Gastroesophageal sphincter (tissue), 4 donors: ENCODE measurements around the gene EFHD1. TPM values are rescaled to one million over a fixed set of nuclear protein-coding genes. Genes with fewer than 3 reads are reported as not detected.
"Not testable (repeated sequence)": the region's sequence is repeated elsewhere in the genome, so short reads cannot be mapped to it uniquely, and the experiment has no call there.

Experiments
- ATAC-seq: fragments of 150-250 bp; one replicate; pipeline ENCODE4 v1.9.1; 2016; ENCODE audit warnings: mild to moderate bottlenecking, moderate library complexity
- H3K27ac ChIP-seq, 4 donors: fragments of 200-600 bp; sonication (generic) in 3 of 4; 1 replicate in 3 of 4; 2 replicates in 1 of 4; pipeline ENCODE4 v1.5.1; 2016 to 2019
- H3K27me3 ChIP-seq: fragments of 200-600 bp; sonication (generic); one replicate; pipeline ENCODE4 v1.5.1; 2019
- H3K36me3 ChIP-seq, 2 donors: fragments of 200-600 bp; sonication (generic); one replicate each; pipeline ENCODE4 v1.5.1; 2019; ENCODE audit warnings: control low read depth in 1 of 2
- H3K4me1 ChIP-seq, 3 donors: fragments of 200-600 bp; sonication (generic); 1 replicate in 2 of 3; 2 replicates in 1 of 3; pipeline ENCODE4 v1.5.1; 2016 to 2019; ENCODE audit warnings: control low read depth in 2 of 3
- H3K4me3 ChIP-seq, 2 donors: fragments of 200-600 bp; sonication (generic); one replicate each; pipeline ENCODE4 v1.5.1; 2019; ENCODE audit warnings: mild to moderate bottlenecking in 1 of 2, moderate library complexity in 1 of 2
- H3K9me3 ChIP-seq, 3 donors: fragments of 200-600 bp; sonication (generic); one replicate each; pipeline ENCODE4 v1.5.1; 2017 to 2019; ENCODE audit warnings: control low read depth in 2 of 3
- EP300 ChIP-seq: sonication (generic); formaldehyde crosslinking; IDR thresholded peaks from one replicate; pipeline ENCODE4 v1.6.1; 2017; ENCODE audit warnings: antibody characterized with exemption, mild to moderate bottlenecking
- POLR2A ChIP-seq, 2 donors: fragments of 450-650 bp; IDR thresholded peaks; one replicate each; pipeline ENCODE4 v1.6.1; 2017; ENCODE audit warnings: antibody characterized with exemption in 2 of 2, mild to moderate bottlenecking in 2 of 2, moderate library complexity in 1 of 2
- POLR2AphosphoS5 ChIP-seq: sonication (generic); formaldehyde crosslinking; IDR thresholded peaks from one replicate; pipeline ENCODE4 v1.6.1; 2017; ENCODE audit warnings: antibody characterized with exemption
- WGBS, 2 donors: methylation state at CpG; one replicate each; pipeline ENCODE4 v1.1.5; 2018; ENCODE audit warnings: low coverage in 1 of 2; 5-methylcytosine and 5-hydroxymethylcytosine counted together
- total RNA-seq, 4 donors: library from RNA; depleted of rRNA; stranded (reverse); fragments of >200 nt; gene quantifications; one replicate each; pipeline ENCODE4 v1.1.0, GENCODE V29; 2016
- TF ChIP-seq, protein P1 (sequence below), 4 experiments: fragments of 200-600 bp in 2 of 4; fragments of 450-650 bp in 2 of 4; sonication (generic) in 1 of 4; IDR thresholded peaks; one replicate each; pipeline ENCODE4 v1.5.1; 2017 to 2019; ENCODE audit warnings: antibody characterized with exemption in 4 of 4, mild to moderate bottlenecking in 2 of 4, moderate library complexity in 2 of 4

Gene EFHD1
- total RNA-seq, 4 donors from 2014 or later = 9.3 to 23.3 (median 17.5) TPM

- no peaks in the 10 kb centered on the region for H3K27me3 ChIP-seq
- no peak overlapping the region for H3K4me3 ChIP-seq
- H3K4me1 ChIP-seq = peaks cover 0 to 6% (median 0%) of the 10 kb centered on the region in 3 donors
- 94 to 97% methylated on average over 4 to 7 of the region's 7 CpGs for WGBS, 2 donors
- no peaks in the 10 kb centered on the region for H3K36me3 ChIP-seq
- TF ChIP-seq POLR2A (IDR thresholded peaks at IDR 0.05) = no peak
- no peak for TF ChIP-seq POLR2AphosphoS5
- TF ChIP-seq, protein P1, sequence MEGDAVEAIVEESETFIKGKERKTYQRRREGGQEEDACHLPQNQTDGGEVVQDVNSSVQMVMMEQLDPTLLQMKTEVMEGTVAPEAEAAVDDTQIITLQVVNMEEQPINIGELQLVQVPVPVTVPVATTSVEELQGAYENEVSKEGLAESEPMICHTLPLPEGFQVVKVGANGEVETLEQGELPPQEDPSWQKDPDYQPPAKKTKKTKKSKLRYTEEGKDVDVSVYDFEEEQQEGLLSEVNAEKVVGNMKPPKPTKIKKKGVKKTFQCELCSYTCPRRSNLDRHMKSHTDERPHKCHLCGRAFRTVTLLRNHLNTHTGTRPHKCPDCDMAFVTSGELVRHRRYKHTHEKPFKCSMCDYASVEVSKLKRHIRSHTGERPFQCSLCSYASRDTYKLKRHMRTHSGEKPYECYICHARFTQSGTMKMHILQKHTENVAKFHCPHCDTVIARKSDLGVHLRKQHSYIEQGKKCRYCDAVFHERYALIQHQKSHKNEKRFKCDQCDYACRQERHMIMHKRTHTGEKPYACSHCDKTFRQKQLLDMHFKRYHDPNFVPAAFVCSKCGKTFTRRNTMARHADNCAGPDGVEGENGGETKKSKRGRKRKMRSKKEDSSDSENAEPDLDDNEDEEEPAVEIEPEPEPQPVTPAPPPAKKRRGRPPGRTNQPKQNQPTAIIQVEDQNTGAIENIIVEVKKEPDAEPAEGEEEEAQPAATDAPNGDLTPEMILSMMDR (IDR thresholded peaks at IDR 0.05) = no peak
- no peak for TF ChIP-seq EP300
- ATAC-seq = no peak
- H3K27ac ChIP-seq = no peak overlapping the region
- no peaks in the 10 kb centered on the region for H3K9me3 ChIP-seq
Observed at GRCh38 chr2:232688201-232688600, 54.8 kb downstream of the EFHD1 start.

- 0% methylated on average over 1 of the region's 3 CpGs; no CpG with 5 or more reads in 1 of the 2 donors for WGBS, 2 donors
- no peak overlapping the region for H3K4me3 ChIP-seq
- H3K27me3 ChIP-seq = no peaks in the 10 kb centered on the region
- peaks cover 0 to 6% (median 0%) of the 10 kb centered on the region in 3 donors for H3K4me1 ChIP-seq
- no peaks in the 10 kb centered on the region for H3K36me3 ChIP-seq
- no peak overlapping the region for H3K27ac ChIP-seq
- no peak for ATAC-seq
- no peak for TF ChIP-seq POLR2AphosphoS5
- no peak for TF ChIP-seq POLR2A (IDR thresholded peaks at IDR 0.05)
- TF ChIP-seq, protein P1 (IDR thresholded peaks at IDR 0.05) = no peak
- TF ChIP-seq EP300 = no peak
- no peaks in the 10 kb centered on the region for H3K9me3 ChIP-seq
Observed at GRCh38 chr2:232689152-232689910, 55.9 kb downstream of the EFHD1 start.

DNA sequence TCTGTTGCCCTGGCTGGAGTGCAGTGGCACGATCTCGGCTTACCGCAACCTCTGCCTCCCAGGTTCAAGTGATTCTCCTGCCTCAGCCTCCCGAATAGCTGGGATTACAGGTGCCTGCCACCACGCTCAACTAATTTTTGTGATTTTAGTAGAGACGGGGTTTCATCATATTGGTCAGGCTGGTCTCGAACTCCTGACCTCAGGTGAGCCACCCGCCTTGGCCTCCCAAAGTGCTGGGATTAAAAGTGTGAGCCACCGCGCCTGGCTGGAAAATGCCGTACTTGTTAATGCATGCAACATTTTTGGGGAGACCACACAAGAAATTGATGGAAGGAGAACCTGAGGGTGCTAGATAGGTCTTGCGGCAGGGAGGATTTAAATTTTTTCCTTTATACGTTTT, 57.7 kb downstream of the EFHD1 start:
- H3K36me3 ChIP-seq, H3K9me3 ChIP-seq, ATAC-seq, H3K4me1 ChIP-seq, H3K4me3 ChIP-seq, H3K27ac ChIP-seq, H3K27me3 ChIP-seq: not testable (repeated sequence)
- 92 to 93% methylated on average over 5 to 12 of the region's 13 CpGs for WGBS, 2 donors

DNA sequence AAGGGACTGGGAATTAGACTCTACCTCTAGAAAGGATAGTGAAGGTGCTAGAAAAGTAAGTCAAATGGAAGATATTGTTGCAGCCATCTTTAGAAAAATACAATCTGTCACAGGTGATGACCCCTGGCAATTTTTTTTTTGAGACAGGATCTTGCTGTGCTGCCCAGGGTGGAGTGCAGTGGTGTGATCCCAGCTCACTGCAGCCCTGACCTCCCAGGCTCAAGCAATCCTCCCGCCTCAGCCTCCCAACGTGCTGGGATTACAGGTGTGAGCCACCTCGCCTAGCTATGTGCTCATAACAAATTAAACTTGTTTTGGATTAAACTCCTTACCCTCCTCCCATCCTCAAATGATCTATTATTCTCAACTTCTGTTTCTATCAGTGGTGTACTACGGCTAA, 59.9 kb downstream of the EFHD1 start:
- no peak for ATAC-seq
- WGBS, 2 donors = 81 to 91% methylated on average over 2 to 4 of the region's 4 CpGs
- Histone ChIP-seq H3K4me1 (peaks cover 0 to 20% (median 3%) of the 10 kb centered on the region in 3 donors), H3K9me3 (no peaks in the 10 kb centered on the region), H3K27ac (no peak overlapping the region), H3K4me3 (no peak overlapping the region), H3K27me3 (no peaks in the 10 kb centered on the region), H3K36me3 (no peaks in the 10 kb centered on the region)
- TF ChIP-seq, protein P1 (IDR thresholded peaks at IDR 0.05) = no peak
- no peak for TF ChIP-seq POLR2AphosphoS5
- TF ChIP-seq POLR2A (IDR thresholded peaks at IDR 0.05) = no peak
- no peak for TF ChIP-seq EP300

- H3K36me3 ChIP-seq = no peaks in the 10 kb centered on the region
- TF ChIP-seq POLR2AphosphoS5 = no peak
- TF ChIP-seq POLR2A (IDR thresholded peaks at IDR 0.05) = no peak
- TF ChIP-seq, protein P1 (IDR thresholded peaks at IDR 0.05) = no peak
- TF ChIP-seq EP300 = no peak
- 39 to 71% methylated on average over 5 to 10 of the region's 10 CpGs for WGBS, 2 donors
- peaks cover 3 to 47% (median 12%) of the 10 kb centered on the region in 3 donors for H3K4me1 ChIP-seq
- H3K9me3 ChIP-seq = no peaks in the 10 kb centered on the region
- H3K27me3 ChIP-seq = no peaks in the 10 kb centered on the region
- H3K4me3 ChIP-seq = peak overlapping the region; percentile 0 to 99
- H3K27ac ChIP-seq = peak overlapping the region; percentile 24 to 97 (median 95)
- ATAC-seq = no peak
Observed at GRCh38 chr2:232696609-232697058, 63.2 kb downstream of the EFHD1 start.
